Measurements from ENCODE around the gene GPR160. TPM values are rescaled to one million over a fixed set of nuclear protein-coding genes. Genes with fewer than 3 reads are reported as not detected.

GPR160 gene
- total RNA-seq, 2 donors from 2014 or later = 26.4 to 31.9 TPM

GRCh38 chr3:170058127-170058526 lies 20.3 kb downstream of the GPR160 start:
- TF ChIP-seq POLR2A (IDR thresholded peaks at IDR 0.05) (no peak), CTCF (IDR thresholded peaks at IDR 0.05) (no peak)
- no peak overlapping the region for H3K4me3 ChIP-seq
- DNase-seq (no peak), ATAC-seq (no peak)
- no peaks in the 10 kb centered on the region for H3K36me3 ChIP-seq (replicated peaks in 1 of 2; ENCODE audit: insufficient read depth in 1 of 2, low read depth in 2 of 2)
- WGBS, 2 donors = 72 to 81% methylated on average over 6 of the region's 6 CpGs
- H3K9me3 ChIP-seq = no peaks in the 10 kb centered on the region
- intact Hi-C loops (cut with DNase I) = no loop called here
- peak overlapping the region; percentile 29 to 71 (median 48) for H3K27ac ChIP-seq
- peaks cover 26% of the 10 kb centered on the region for H3K4me1 ChIP-seq
- H3K27me3 ChIP-seq = no peaks in the 10 kb centered on the region

GRCh38 chr3:170059447-170059846 lies 21.7 kb downstream of the GPR160 start:
- intact Hi-C loops (cut with DNase I) = no loop called here
- Histone ChIP-seq H3K4me1 (peaks cover 26% of the 10 kb centered on the region), H3K36me3 (replicated peaks in 1 of 2; ENCODE audit: insufficient read depth in 1 of 2, low read depth in 2 of 2) (no peaks in the 10 kb centered on the region), H3K27ac (no peak overlapping the region), H3K9me3 (no peaks in the 10 kb centered on the region), H3K4me3 (no peak overlapping the region), H3K27me3 (no peaks in the 10 kb centered on the region)
- DNase-seq (no peak), ATAC-seq (no peak)
- 79 to 90% methylated on average over 1 of the region's 1 CpG for WGBS, 2 donors
- no peak for TF ChIP-seq CTCF (IDR thresholded peaks at IDR 0.05)
- no peak for TF ChIP-seq POLR2A (IDR thresholded peaks at IDR 0.05)

GRCh38 chr3:170062068-170062467 lies 24.3 kb downstream of the GPR160 start:
- TF ChIP-seq POLR2A (IDR thresholded peaks at IDR 0.05) (no peak), CTCF (IDR thresholded peaks at IDR 0.05) (no peak)
- no peak overlapping the region for H3K27ac ChIP-seq
- H3K4me3 ChIP-seq = no peak overlapping the region
- H3K27me3 ChIP-seq = no peaks in the 10 kb centered on the region
- 95 to 96% methylated on average over 17 to 20 of the region's 20 CpGs for WGBS, 2 donors
- intact Hi-C loops (cut with DNase I) = no loop called here
- no peak for ATAC-seq
- H3K9me3 ChIP-seq = no peaks in the 10 kb centered on the region
- no peaks in the 10 kb centered on the region for H3K36me3 ChIP-seq (replicated peaks in 1 of 2; ENCODE audit: insufficient read depth in 1 of 2, low read depth in 2 of 2)
- no peak for DNase-seq
- peaks cover 16% of the 10 kb centered on the region for H3K4me1 ChIP-seq

- H3K27me3 ChIP-seq = no peaks in the 10 kb centered on the region
- H3K27ac ChIP-seq = no peak overlapping the region
- no peaks in the 10 kb centered on the region for H3K9me3 ChIP-seq
- no peak overlapping the region for H3K4me3 ChIP-seq
- intact Hi-C loops (cut with DNase I) = no loop called here
- peaks cover 9% of the 10 kb centered on the region for H3K4me1 ChIP-seq
- H3K36me3 ChIP-seq (replicated peaks in 1 of 2; ENCODE audit: insufficient read depth in 1 of 2, low read depth in 2 of 2) = no peaks in the 10 kb centered on the region
- DNase-seq (no peak), ATAC-seq (no peak)
- WGBS, 2 donors = 90 to 93% methylated on average over 16 of the region's 16 CpGs
- no peak for TF ChIP-seq POLR2A (IDR thresholded peaks at IDR 0.05)
- no peak for TF ChIP-seq CTCF (IDR thresholded peaks at IDR 0.05)
Measured at GRCh38 chr3:170062769-170063168, 25.0 kb downstream of the GPR160 start.

GRCh38 chr3:170063691-170064090 lies 25.9 kb downstream of the GPR160 start:
- no peaks in the 10 kb centered on the region for H3K36me3 ChIP-seq (replicated peaks in 1 of 2; ENCODE audit: insufficient read depth in 1 of 2, low read depth in 2 of 2)
- no peaks in the 10 kb centered on the region for H3K27me3 ChIP-seq
- no peak for ATAC-seq
- intact Hi-C loops (cut with DNase I) = no loop called here
- no peaks in the 10 kb centered on the region for H3K4me1 ChIP-seq
- 93 to 97% methylated on average over 15 of the region's 15 CpGs for WGBS, 2 donors
- DNase-seq = no peak
- H3K4me3 ChIP-seq = no peak overlapping the region
- no peaks in the 10 kb centered on the region for H3K9me3 ChIP-seq
- no peak overlapping the region for H3K27ac ChIP-seq
- TF ChIP-seq POLR2A (IDR thresholded peaks at IDR 0.05) (no peak), CTCF (IDR thresholded peaks at IDR 0.05) (no peak)

Measured in body of pancreas (tissue), 4 donors.